Adrenal gland (tissue), 5 donors: ENCODE measurements around the gene TOMM20.

Experiments
- CTCF ChIP-seq, 6 experiments: fragments of 450-650 bp in 4 of 6; fragments of 200-600 bp in 2 of 6; sonication (generic) in 1 of 6; IDR thresholded peaks; 1 replicate in 5 of 6; 2 replicates in 1 of 6; pipeline versions ENCODE4 v1.5.1 to v1.8.0; 2016 to 2021; ENCODE audit warnings: antibody characterized with exemption in 6 of 6, mild to moderate bottlenecking in 2 of 6, moderate library complexity in 1 of 6
- POLR2A ChIP-seq, 2 donors: fragments of 450-650 bp; IDR thresholded peaks; one replicate each; pipeline ENCODE4 v1.6.1; 2017; ENCODE audit warnings: antibody characterized with exemption in 2 of 2, mild to moderate bottlenecking in 2 of 2, moderate library complexity in 1 of 2
- donor health status: DM: no; HTN: no; CAD: no.

- TF ChIP-seq CTCF (IDR thresholded peaks at IDR 0.05), result no peak
- TF ChIP-seq POLR2A (IDR thresholded peaks at IDR 0.05), result no peak
Measured at GRCh38 chr1:235069176-235069575, 59.5 kb downstream of the TOMM20 start.
